Muscle of back (tissue), 11 donors: ENCODE data around the gene C5orf58. TPM values are rescaled to one million over a fixed set of nuclear protein-coding genes. Genes with fewer than 3 reads are reported as not detected.

Experiments
- DNase-seq, 3 donors: peaks; one replicate each; pipeline versions ENCODE4 v3.0.0 to v3.0.0-alpha.2; 2013
- polyA plus RNA-seq, 10 donors: library from polyadenylated mRNA; unstranded; fragments of 120-200 nt; gene quantifications; one replicate each; pipeline ENCODE4 v1.2.1, GENCODE V29; 2013; ENCODE audit not compliant: insufficient read length in 10 of 10

The C5orf58 gene
- polyA plus RNA-seq, 10 donors = 0.31 to 0.67 (median 0.58) TPM; not detected in 3

DNA sequence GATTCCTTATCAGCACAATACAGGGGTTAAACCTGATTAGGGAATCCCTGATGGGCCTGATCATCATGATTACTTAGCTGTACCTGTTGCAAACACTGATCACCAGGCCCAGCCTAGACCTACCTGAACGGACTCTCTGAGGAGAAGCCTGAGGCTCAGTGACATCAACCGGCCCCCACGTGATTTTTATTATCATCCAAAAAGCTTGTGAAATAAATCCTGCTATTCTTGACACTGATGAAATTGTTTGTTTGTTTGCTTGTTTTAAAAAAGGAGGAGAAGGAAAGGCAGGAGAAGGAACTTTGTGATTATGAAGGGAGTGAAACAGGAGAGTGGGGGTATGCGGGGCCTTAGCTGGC lies 46.7 kb downstream of the C5orf58 start:
- no peak for DNase-seq

DNA sequence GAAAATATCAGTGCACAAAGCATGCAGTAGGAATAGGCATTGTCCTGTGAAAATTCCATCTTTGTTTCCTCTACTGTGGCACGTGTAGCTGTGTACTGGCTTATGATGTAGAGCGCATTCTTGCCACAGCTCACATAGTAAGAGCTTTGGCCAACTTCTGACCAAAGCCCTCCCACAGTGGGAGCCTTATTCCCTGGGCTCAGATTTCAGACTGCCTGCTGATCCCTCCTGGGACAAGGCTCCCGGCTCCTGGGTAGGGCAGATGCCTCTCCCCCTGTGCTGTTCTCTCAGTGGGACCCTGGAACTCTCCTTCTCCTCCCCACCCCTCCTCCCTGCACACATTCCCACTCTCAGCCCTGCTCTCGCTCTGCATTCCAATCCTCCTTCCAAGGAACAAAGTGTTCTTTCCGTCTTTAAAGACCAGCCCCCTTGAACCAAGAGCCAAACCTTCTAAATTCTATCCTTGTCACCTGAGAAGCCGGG lies 47.3 kb downstream of the C5orf58 start:
- DNase-seq = peak in 1 of 3 donors; percentile 66

DNA sequence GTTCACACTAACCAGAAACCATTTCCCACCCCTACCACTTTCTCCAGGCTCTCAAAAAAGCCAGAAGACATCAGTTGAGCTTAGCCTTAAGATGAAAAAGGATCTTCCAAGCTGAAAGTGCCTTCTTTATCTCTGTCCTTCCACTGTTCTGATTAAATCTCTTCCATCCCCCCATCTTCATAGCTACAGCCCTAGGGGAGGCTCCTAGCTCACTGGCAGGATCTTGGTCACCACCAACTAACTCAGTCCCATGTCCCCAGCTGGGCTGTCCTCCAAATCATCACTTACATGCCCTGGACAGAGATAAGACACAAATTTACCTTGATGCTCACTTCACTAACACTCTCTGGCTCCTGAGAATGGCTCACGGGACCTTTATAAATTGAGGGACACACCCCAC lies 50.5 kb downstream of the C5orf58 start:
- DNase-seq = no peak

DNA sequence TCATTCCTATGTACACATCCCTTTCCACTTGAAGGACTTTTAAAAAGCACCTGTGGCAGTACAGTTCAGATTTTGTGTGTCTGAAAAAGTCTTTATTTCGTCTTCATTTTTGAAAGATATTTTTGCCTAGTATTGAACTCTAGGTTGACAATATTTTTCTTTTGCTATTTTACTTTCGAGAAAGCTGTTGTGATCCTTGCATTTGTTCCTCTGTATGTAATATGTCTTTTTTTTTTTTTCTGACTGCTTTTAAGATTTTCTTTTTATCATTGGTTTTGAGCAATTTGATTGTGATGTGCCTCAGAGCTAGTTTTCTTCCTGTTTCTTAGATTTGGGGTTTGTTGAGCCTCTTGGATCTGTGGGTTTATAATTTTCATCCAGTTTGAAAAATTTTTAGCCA lies 51.4 kb downstream of the C5orf58 start:
- no peak for DNase-seq

DNA sequence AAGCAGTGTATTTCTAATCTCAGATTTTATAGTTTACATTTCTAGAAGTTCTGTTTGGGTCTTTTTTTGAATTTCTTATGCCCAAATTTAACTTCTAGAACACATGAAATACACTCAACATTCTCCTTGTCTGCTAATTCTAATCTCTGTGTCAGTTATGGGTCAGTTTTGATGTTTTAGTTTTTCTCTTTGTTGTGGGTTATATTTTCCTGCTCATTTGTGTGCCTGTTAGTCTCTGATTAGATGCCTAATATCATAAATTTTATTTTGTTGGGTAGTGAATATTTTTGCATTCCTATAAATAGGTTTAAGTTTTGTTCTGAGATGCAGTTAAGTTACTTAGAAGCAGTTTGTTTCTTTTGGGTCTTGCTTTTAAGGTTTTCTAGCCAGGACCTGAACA lies 52.4 kb downstream of the C5orf58 start:
- DNase-seq = no peak

DNA sequence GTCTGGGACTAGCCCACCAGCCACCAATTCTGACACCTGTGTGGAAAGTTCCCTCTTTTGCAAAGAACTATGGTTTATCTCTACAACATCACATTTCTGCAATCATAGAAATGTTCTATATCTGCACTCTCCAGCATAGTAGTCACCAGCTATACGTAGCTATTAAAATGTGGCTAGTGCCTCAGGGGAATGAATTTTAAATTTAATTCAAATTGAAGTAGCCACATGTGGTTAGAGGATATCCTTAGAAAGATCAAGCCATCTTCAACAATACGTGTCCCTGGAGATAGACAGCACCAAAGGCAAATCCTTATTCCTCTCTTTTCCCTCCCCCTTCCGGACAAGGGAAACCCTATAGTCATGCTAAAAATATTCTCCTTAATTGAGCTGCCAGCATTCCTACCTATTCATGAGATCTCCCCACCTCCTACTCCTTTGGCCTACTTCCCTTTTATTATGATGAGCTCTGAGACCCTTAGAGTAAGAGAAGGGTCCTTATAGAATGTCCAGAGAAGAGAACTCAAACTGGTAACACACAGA lies 53.7 kb downstream of the C5orf58 start:
- DNase-seq = no peak

DNA sequence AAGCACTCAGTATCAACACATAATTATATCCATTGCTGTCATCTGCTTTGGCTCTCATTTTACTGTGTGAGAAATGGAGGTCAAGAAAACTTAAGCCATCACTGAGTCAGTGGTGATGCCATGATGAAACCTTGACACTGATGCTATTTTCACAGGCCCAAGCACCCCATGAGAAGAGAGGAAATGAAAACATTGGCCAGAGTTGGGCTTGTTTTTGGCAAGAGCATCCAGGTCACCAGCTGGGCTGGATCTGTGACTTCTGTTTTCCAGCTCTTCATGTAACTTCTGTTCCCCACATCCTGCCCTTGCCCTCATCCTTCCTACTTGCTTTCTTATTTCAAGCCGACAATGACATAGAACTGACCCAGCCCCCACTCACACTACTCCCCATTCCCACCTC lies 54.7 kb downstream of the C5orf58 start:
- DNase-seq = no peak

DNA sequence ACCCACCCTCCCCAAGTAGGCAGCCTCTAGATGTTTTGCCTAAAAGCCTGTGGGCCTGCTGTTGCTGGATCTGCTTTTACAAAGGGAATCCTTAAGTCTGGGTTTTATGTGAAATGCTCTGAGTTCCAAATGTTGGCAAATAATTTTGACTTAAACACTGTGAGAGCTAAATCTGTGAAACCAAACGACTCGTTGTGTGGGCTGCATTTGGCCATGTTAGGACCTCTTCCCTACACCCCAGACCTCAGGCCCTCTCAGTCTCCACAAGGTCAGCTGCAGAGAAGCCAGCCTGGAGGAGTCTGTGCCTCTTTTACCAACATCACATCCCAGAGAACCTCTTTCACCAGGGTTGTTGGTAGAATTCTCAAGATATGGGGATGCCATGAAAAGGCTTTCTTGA lies 55.4 kb downstream of the C5orf58 start:
- no peak for DNase-seq

DNA sequence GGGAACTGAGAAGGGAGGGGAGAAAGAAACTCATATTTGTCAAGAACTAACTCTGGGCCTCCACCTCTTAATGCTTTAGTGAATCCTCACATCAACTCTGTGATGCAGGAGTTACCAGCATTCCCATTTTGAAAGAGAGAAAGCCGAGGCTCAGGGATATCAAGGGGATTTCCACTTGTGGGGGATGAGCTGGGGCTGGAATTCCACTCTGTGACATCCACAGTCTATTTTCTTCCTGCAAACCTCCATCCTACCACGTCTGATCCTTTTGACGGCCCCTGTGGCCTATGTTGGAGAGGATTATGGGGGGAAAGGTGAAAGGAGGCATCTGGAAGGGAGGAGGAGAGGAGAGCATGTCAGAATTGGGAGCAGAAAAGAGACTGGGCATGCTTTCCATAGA lies 55.8 kb downstream of the C5orf58 start:
- no peak for DNase-seq

DNA sequence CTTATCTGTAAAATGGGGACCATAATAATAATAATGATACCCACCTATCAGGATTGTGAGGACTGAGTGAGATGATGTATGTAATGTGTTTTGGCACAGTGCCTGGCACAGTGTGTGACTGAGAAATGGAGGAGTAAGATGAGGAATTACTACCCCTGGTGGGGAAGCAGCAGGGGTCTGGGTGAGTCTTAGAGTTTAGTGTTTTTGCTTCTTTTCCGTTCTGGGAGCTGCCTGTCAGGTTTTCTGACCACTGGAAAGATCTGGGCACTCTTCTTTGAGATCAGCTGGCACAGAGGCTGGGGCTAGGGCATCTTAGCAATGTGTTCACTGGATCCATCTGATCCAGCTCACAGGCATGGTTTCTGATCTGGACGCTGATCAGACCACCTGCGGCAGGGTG lies 56.3 kb downstream of the C5orf58 start:
- no peak for DNase-seq

DNA sequence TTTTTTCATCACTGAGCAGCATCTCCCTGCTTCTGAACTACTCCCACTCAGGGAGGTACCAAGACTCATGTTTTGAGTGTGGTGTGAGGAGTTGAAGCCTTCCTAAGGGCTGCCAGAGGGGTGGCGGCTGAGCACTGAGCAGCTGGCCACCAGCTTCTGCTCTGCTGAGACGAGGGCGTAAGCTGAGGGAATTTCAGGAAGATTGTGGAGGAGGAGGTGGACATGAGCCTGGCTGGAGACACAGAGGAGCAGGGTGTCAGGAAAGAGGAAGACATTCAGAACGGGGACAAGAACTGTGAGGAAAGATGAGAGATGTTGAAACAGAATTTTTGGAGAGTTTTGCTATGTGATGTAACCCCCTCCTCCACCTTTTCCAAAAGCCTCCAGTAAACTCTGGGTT lies 57.0 kb downstream of the C5orf58 start:
- DNase-seq = no peak

DNA sequence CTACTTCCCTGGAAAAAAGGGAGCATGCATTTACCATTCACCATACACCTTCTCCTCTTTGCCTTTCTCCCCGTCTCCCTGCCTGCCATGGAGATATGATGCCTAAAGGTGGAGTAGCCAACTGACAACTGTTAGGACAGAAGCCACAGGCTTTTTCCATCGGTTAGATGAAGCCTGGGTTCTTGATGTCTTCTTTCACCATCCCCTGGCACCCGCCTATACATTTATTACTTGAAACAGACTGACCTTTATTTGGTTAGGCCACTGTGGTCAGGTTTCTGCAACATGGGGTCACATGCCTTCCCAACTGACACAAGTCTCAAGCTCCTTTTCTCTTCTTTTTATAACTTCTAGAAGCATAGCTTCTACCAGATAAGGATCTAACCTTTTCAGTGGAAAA lies 57.7 kb downstream of the C5orf58 start:
- no peak for DNase-seq

DNA sequence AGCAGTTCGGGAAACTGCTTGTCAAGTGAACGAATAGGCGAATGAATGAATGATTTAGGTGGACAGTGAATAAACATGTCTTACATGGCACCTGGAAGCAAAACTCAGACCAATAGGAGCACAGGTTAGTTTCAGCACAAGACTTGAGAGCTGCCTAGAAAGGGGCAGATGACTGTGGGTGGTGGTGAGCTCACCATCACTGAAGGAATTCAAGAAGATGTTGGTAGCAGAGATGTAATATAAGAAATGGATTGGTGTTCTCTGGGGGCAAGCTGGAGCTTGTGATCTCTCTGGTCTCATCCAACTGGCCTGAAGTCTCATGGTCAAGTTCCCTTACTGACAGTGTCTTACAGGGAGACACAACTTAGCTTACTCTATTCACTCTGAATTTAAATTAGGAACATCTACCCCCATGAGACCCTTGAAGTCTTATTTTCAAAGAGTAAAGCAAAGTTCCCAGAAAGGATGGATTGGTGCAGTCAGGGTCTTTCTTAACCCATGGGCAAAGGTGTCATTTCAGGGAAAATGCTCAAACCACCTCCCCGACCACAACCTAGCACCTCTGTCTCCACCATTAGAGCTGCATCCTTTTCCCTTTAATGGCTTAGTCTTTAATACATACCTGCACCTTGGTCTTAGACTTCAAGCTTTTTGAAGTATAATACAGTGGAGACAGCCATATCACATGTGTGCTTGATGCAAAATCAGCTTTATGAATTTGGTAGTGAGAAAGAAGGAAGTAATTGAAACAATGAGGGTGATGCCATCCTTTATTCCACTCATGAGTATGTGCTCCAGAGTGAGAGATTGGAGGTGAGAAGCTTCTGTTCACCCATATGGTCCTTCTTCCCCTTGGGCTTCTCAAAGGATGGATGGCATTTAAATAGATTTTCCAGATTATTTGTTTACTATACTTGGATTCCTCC lies 59.7 kb downstream of the C5orf58 start:
- no peak for DNase-seq

DNA sequence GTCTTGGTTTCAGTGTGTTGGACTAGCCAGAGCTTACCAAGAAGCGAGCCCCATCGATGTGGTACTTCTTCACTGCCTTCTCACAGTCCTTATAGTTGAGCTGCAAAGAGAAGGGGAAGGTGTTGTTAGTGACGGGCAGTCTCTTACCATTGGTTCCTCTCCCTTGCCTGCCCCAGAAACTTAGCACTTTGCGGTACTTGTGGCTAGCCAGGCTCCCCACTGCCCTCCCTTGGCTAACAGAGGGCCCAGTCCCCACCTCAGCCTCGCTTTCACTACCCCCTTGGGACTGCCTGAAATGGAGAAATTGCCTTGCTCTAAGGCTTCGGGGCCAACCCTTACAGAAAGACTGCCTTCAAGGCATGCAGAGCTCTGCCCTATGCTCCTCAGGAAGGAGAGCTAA lies 60.5 kb downstream of the C5orf58 start:
- DNase-seq = no peak

DNA sequence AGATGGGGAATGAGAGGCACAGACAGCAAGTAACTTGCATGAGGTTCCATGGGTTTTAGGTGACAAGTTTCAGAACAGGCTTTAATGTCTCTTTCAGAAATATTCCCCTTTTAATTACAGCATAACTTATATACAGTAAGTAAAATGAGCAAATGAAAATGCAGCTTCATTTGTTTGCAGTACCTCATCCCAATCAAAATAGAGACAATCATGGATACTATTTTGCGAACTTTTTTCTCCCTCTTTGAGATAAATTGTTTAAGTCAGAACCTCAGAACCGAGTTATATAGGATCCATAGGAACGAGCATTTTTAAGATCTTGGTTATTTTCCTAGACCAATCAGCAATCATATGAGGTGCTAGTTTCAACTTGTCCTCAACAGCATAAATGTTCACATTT lies 61.3 kb downstream of the C5orf58 start:
- no peak for DNase-seq

DNA sequence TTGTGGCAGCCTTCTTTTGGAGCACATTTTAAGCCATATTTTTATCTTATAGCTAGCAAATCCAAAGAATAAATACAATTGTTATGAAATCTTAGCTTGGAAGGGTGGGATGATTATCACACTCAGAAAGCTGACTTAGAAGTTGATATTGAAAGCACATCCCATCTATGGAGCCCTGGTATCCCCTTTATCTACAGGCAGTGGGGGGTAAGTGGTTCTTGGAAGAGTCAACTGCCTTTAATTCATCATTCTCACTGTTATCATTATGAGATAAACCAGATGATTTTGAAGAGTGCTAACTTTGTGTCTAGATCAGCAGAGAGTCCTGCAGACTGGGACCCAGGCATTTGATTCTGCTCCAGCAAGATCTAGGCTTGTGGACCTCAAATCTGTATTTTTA lies 61.8 kb downstream of the C5orf58 start:
- no peak for DNase-seq

Other genes with a start within 250 kb of the C5orf58 start
- not detected for gene FOXI1, start 127.1 kb upstream of the C5orf58 start, polyA plus RNA-seq
- 10 to 100 TPM in 1 of 10 donors, 1 to 10 TPM in 9; 3.5 to 16.6 (median 6.2) TPM for gene LCP2, start 64.8 kb downstream of the C5orf58 start, polyA plus RNA-seq
- gene KCNMB1, start 156.4 kb downstream of the C5orf58 start, polyA plus RNA-seq = under 1 TPM; 0.30 to 0.83 (median 0.55) TPM